Parathyroid adenoma (tissue), 2 donors: Measurements from ENCODE around the gene GNG11.

Source experiments
- H2AFZ ChIP-seq: fragments of 300-600 bp; sonication (generic); one replicate; pipeline ENCODE4 v1.7.0; 2017; ENCODE audit warnings: antibody characterized with exemption, mild to moderate bottlenecking
- H3K27ac ChIP-seq: fragments of 300-600 bp; sonication (generic); one replicate; pipeline ENCODE4 v1.7.0; 2017
- H3K27me3 ChIP-seq: fragments of 300-600 bp; sonication (generic); one replicate; pipeline ENCODE4 v1.7.0; 2017; ENCODE audit warnings: low read length; ENCODE audit not compliant: control insufficient read depth, insufficient read depth
- H3K36me3 ChIP-seq: fragments of 300-600 bp; sonication (generic); one replicate; pipeline ENCODE4 v1.7.0; 2017; ENCODE audit warnings: low read length; ENCODE audit not compliant: control insufficient read depth, insufficient read depth
- H3K4me1 ChIP-seq: fragments of 300-600 bp; sonication (generic); one replicate; pipeline ENCODE4 v1.7.0; 2017; ENCODE audit warnings: control low read depth
- H3K4me2 ChIP-seq: fragments of 300-600 bp; sonication (generic); one replicate; pipeline ENCODE4 v1.7.0; 2017; ENCODE audit warnings: low read length
- H3K4me3 ChIP-seq: fragments of 300-600 bp; sonication (generic); one replicate; pipeline ENCODE4 v1.7.0; 2017; ENCODE audit warnings: low read depth, low read length
- H3K79me2 ChIP-seq: fragments of 300-600 bp; sonication (generic); one replicate; pipeline ENCODE4 v1.7.0; 2017; ENCODE audit warnings: control low read depth
- H3K9ac ChIP-seq: fragments of 300-600 bp; sonication (generic); one replicate; pipeline ENCODE4 v1.7.0; 2017; ENCODE audit warnings: mild to moderate bottlenecking
- H3K9me3 ChIP-seq: fragments of 300-600 bp; sonication (generic); one replicate; pipeline ENCODE4 v1.7.0; 2017; ENCODE audit warnings: low read length; ENCODE audit not compliant: control insufficient read depth
- TF ChIP-seq, protein P1 (sequence below): fragments of 300-600 bp; sonication (generic); IDR thresholded peaks from one replicate; pipeline ENCODE4 v1.7.0; 2017; ENCODE audit warnings: antibody characterized with exemption, mild to moderate bottlenecking
- donor health status: primary hyperparathyroidism.

The GNG11 gene

DNA sequence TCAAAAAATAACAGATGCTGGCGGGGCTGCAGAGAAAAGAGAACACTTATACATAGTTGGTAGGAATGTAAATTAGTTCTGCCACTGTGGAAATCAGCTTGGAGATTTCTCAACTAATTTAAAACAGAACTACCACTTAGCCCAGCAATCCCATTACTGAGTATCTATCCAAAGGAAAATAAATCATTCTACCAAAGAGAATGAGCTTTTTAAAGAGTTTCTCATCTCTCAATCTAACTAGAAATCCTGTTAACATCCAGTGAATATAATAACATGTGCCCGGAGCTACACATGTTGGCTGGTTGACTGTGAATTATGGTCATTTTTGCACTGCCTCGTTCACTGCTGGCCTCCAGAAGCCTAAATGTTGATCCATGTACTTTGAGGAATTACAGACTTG, 43.3 kb downstream of the GNG11 start:
- no peak overlapping the region for H3K4me2 ChIP-seq
- TF ChIP-seq, protein P1, sequence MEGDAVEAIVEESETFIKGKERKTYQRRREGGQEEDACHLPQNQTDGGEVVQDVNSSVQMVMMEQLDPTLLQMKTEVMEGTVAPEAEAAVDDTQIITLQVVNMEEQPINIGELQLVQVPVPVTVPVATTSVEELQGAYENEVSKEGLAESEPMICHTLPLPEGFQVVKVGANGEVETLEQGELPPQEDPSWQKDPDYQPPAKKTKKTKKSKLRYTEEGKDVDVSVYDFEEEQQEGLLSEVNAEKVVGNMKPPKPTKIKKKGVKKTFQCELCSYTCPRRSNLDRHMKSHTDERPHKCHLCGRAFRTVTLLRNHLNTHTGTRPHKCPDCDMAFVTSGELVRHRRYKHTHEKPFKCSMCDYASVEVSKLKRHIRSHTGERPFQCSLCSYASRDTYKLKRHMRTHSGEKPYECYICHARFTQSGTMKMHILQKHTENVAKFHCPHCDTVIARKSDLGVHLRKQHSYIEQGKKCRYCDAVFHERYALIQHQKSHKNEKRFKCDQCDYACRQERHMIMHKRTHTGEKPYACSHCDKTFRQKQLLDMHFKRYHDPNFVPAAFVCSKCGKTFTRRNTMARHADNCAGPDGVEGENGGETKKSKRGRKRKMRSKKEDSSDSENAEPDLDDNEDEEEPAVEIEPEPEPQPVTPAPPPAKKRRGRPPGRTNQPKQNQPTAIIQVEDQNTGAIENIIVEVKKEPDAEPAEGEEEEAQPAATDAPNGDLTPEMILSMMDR = no peak
- H3K79me2 ChIP-seq = no peaks in the 10 kb centered on the region
- H3K9ac ChIP-seq = no peak overlapping the region
- H3K4me3 ChIP-seq = no peak overlapping the region
- H3K27ac ChIP-seq = no peak overlapping the region
- no peak overlapping the region for H2AFZ ChIP-seq
- H3K36me3 ChIP-seq = no peaks in the 10 kb centered on the region
- H3K27me3 ChIP-seq = no peaks in the 10 kb centered on the region
- H3K9me3 ChIP-seq = no peaks in the 10 kb centered on the region
- no peaks in the 10 kb centered on the region for H3K4me1 ChIP-seq

GRCh38 chr7:93968911-93969620, 47.5 kb downstream of the GNG11 start:
- no peaks in the 10 kb centered on the region for H3K4me1 ChIP-seq
- no peak overlapping the region for H3K4me2 ChIP-seq
- H3K9ac ChIP-seq = no peak overlapping the region
- no peaks in the 10 kb centered on the region for H3K27me3 ChIP-seq
- no peak overlapping the region for H3K27ac ChIP-seq
- H3K9me3 ChIP-seq = no peaks in the 10 kb centered on the region
- H3K79me2 ChIP-seq = no peaks in the 10 kb centered on the region
- H3K4me3 ChIP-seq = no peak overlapping the region
- H2AFZ ChIP-seq = no peak overlapping the region
- TF ChIP-seq, protein P1 = no peak
- H3K36me3 ChIP-seq = no peaks in the 10 kb centered on the region

DNA sequence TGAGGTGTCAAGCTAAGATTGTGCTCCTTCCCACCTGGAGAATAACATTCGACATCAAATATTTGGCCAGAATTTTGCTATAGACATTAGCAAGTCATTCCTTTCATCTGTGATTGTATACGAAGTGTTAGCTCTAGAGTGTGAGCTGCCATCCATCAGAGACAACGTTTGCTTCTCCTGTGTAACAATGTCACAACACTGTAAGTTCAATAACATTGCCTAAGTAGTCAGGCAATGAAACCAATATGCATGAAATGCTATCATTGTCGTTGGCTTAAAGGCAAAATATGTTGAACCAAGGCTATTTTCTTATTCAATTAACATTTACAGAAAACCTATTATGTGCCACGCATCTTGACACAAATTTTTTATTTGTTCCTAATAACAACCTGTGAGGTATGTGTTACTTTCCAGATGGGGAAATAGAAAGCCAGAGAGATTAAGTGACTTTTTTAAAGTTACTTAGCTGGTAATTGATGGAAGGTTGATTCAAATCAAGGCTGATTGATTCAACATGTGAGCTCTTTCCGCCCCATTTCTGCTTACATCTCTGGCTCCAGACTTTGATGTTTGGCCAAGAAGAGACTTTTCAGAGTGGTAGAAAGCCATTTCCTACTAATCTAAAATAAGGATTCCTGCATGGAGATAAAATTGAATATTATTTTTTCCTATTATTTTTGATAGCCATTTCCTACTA, 50.6 kb downstream of the GNG11 start:
- Histone ChIP-seq H3K27ac (no peak overlapping the region), H3K27me3 (no peaks in the 10 kb centered on the region), H3K9ac (no peak overlapping the region)

DNA sequence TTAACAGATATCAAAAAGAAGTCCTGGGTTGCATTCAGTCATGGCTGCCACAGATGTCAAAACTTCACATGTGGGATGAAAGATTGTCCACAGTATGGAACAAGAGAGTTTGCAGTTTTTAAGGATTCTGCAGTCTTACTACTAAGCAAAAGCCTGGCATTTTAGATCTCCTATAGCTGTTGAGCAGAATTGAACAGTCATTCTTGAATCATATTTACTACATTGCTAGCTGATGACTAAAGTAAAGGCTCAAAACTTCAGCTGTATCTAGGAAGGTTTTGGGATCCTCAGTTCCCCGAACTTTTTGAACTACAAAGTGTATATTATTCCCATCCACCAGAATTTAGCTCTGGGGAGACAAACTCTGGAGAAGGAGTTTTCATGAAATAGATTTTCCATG, 51.6 kb downstream of the GNG11 start:
- no peak overlapping the region for H2AFZ ChIP-seq
- no peak overlapping the region for H3K4me3 ChIP-seq
- H3K36me3 ChIP-seq = no peaks in the 10 kb centered on the region
- H3K79me2 ChIP-seq = no peaks in the 10 kb centered on the region
- TF ChIP-seq, protein P1 = no peak
- H3K27ac ChIP-seq = no peak overlapping the region
- no peaks in the 10 kb centered on the region for H3K9me3 ChIP-seq
- H3K4me1 ChIP-seq = no peaks in the 10 kb centered on the region
- no peaks in the 10 kb centered on the region for H3K27me3 ChIP-seq
- H3K4me2 ChIP-seq = no peak overlapping the region
- no peak overlapping the region for H3K9ac ChIP-seq

More for the DNA sequence above, 50.6 kb downstream of the GNG11 start:
- Histone ChIP-seq H3K36me3 (no peaks in the 10 kb centered on the region), H2AFZ (no peak overlapping the region), H3K4me1 (no peaks in the 10 kb centered on the region), H3K79me2 (no peaks in the 10 kb centered on the region), H3K9me3 (no peaks in the 10 kb centered on the region), H3K4me2 (no peak overlapping the region), H3K4me3 (no peak overlapping the region)
- TF ChIP-seq, protein P1 = no peak
